CD4-positive, alpha-beta T cell treated with Interferon gamma for 1 hour (primary cell): ENCODE measurements around the gene CNGA4.

Source experiments
- DNase-seq: peaks from one replicate; pipeline ENCODE4 v3.0.0-alpha.2; 2020

Gene CNGA4, protein sequence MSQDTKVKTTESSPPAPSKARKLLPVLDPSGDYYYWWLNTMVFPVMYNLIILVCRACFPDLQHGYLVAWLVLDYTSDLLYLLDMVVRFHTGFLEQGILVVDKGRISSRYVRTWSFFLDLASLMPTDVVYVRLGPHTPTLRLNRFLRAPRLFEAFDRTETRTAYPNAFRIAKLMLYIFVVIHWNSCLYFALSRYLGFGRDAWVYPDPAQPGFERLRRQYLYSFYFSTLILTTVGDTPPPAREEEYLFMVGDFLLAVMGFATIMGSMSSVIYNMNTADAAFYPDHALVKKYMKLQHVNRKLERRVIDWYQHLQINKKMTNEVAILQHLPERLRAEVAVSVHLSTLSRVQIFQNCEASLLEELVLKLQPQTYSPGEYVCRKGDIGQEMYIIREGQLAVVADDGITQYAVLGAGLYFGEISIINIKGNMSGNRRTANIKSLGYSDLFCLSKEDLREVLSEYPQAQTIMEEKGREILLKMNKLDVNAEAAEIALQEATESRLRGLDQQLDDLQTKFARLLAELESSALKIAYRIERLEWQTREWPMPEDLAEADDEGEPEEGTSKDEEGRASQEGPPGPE

DNA sequence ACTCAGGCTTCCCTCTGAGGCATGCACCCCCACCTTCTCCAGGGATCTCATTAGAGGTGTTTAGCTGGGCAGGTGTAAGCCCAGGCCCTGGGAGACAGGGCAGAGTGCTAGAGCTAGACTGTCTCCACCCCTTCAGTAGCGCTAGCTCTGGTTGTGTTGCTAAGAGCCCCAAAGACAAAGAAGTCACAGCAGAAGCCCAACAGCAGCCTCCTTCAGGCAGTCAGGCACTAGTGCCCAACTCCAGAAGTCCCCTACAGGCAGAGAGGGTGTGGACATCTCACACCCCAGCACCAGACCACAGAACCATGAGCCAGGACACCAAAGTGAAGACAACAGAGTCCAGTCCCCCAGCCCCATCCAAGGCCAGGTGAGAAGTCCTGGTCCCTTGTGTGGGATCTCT lies at the start of gene CNGA4:
Gene CNGA4 (plus strand): TSS at position 188 of the 400 bp plus-strand sequence. CDS start 118 bp downstream, at position 306.
- DNase-seq, result no peak

GRCh38 chr11:6191742-6192141 lies 47.1 kb upstream of the CNGA4 start:
- DNase-seq, result peak; percentile 13

GRCh38 chr11:6194065-6194581 lies 44.8 kb upstream of the CNGA4 start:
- no peak for DNase-seq

- no peak for DNase-seq
Measured at GRCh38 chr11:6196396-6196795, 42.5 kb upstream of the CNGA4 start.

DNA sequence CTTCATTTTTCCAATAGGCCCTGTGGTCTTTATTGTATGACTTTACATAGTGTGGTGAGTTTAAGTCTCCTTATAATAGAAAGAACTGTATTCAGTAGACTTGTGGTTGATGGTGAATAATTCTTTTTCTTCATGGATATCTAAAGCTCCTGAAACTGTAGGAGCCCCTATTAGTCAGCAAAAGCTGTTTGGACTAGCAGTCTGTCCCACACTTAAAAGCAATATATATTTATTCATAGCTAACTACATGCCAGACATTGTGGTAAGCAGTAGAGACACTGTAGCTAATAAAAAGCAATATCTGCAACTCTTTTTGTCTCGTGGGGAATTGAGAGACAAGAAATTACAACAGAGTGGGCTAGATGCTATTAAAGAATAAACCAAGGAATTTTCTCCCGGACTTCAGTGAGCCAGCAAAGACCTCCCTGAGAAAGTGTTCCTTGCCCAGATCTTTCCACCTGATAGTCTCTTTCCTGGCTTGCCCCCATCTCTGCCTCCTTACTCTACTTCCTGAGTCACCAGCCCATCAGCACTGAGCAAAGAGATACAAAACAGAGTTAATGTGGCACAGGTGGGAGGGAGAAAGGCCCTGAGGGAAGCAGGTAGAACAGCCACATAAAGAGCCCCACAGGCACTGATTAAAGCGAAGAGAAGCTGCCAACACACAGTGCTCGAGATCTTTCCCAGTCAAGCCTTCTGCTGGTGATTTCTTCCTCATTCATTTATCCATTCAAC lies 41.3 kb upstream of the CNGA4 start:
- DNase-seq, result no peak

DNA sequence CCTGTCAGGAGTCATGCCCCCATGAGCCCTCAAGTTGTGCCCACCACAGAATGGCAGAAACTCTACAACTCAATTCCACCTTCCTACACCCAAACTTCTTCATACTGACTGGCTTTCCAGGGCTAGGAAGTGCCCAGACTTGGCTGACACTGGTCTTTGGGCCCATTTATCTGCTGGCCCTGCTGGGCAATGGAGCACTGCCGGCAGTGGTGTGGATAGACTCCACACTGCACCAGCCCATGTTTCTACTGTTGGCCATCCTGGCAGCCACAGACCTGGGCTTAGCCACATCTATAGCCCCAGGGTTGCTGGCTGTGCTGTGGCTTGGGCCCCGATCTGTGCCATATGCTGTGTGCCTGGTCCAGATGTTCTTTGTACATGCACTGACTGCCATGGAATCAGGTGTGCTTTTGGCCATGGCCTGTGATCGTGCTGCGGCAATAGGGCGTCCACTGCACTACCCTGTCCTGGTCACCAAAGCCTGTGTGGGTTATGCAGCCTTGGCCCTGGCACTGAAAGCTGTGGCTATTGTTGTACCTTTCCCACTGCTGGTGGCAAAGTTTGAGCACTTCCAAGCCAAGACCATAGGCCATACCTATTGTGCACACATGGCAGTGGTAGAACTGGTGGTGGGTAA lies 39.6 kb upstream of the CNGA4 start, which contains the start of gene OR52W1:
Gene OR52W1 (plus strand): TSS at position 51 of the 637 bp plus-strand sequence. CDS start 0 bp downstream, at position 51.
- no peak for DNase-seq

DNA sequence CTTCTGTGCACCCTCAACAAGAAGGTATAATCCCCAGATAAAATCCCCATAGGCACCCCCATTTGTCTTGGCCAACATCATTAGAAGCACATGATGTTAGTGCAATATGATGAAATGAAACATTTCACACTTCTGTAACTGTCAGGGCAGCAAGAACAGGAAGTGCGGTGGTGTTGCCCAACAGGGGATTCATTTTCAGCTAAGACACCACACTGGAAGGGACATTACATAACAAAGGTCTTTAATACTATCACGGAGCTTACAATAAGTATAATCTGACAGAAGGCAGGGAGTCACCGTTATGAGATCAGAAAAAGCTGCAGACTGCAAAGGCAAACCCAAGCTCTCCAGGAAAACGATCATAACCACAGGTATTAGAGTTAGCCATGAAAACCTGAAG lies 37.9 kb upstream of the CNGA4 start:
- peak; percentile 76 for DNase-seq

DNA sequence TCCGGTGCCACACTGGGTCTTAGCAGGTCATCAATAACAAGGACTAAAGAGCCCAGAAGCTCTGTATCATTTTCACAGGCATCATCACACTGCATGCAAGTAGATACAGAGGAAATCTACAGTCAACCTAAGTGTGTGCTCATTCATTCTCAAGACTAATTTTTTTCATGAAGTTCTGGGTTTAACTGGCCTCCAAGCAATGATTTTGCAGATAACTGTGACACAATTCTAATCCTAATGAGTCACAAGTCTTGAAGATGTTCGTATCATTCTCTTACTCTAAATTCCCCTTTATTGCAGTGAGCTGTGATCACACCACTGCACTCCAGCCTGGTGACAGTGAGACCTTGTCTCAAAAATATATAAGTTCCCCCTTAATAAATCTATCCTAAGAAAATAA lies 37.4 kb upstream of the CNGA4 start:
- DNase-seq, result peak; percentile 22

- DNase-seq, result no peak
Measured at GRCh38 chr11:6202041-6202440, 36.8 kb upstream of the CNGA4 start.

DNA sequence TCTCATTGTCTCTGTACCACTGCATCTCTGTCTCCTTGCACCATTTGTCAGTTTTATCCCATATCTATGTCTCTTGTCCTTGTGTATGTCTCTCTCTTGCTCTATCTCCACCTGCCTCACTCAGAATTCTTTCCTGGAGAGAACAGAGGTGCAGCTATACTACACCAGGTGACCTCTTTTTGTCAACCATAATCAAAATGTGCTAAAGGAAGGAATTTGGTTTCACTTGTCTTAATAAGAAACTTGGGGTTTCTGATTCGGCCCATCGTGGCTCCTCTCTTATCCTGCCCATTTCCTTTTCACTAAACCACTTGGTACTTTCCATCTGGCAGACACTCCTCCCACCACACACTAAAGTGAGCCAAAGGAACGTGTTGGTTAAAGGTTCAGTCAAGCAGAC lies 35.6 kb upstream of the CNGA4 start:
- no peak for DNase-seq

GRCh38 chr11:6204706-6205105 lies 34.2 kb upstream of the CNGA4 start:
- DNase-seq, result no peak

DNA sequence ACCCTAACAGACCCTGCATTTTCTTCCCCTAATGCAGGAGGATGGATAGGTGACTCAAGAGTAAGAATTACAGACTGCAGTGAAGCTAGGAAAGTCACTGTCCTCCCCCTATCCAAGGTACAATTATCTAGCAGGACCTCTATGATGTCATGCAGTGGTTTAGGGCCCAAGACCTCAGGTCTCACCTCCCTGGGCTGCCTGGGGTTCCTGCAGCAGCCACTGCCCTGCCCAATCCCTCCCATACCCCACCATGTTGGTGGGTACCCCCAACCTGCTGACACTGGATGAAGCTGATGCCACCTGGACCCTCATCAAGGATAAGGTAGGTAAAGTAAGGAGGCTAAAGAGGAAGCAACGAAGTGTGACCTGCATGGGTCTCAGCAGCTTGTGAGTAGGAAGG lies 33.5 kb upstream of the CNGA4 start, which contains the start of gene C11orf42:
Gene C11orf42 (plus strand): TSS at position 192 of the 400 bp plus-strand sequence. CDS start 59 bp downstream, at position 251.
- no peak for DNase-seq

DNA sequence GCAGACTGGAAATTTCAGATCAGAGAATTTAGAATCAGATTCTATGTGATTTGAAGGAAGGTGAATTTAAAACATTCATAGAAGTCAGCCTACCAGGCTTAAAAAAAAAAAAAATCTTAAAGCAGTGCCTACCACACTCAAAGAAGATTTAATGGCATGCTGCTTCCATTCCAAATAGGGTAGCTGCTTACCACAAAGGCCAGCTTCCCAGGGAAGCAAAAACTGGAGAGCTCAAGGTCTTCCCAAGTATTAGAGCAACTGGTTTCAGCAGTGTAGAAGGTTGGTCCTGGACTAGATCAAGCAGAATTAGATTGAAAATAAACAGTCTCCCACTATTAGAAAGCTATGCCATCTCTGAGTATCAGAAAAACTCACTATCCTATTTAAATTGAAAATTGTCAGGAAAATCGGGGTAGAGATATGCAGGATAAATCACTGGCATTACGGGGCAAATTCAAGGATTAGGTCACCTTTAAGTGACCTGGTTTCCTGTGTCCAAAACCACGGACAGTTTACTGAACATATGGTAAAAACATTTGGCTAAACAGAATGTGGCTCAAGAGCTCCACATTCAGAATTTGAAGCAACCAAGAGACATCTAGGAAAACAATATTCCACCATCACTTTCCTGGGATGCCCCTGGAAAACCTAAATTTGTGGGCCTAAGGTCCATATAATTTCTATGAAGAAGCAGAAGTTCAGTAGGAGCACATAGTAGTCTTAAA lies 32.3 kb upstream of the CNGA4 start:
- DNase-seq, result no peak

- no peak for DNase-seq
Measured at GRCh38 chr11:6209801-6210200, 29.1 kb upstream of the CNGA4 start.

DNA sequence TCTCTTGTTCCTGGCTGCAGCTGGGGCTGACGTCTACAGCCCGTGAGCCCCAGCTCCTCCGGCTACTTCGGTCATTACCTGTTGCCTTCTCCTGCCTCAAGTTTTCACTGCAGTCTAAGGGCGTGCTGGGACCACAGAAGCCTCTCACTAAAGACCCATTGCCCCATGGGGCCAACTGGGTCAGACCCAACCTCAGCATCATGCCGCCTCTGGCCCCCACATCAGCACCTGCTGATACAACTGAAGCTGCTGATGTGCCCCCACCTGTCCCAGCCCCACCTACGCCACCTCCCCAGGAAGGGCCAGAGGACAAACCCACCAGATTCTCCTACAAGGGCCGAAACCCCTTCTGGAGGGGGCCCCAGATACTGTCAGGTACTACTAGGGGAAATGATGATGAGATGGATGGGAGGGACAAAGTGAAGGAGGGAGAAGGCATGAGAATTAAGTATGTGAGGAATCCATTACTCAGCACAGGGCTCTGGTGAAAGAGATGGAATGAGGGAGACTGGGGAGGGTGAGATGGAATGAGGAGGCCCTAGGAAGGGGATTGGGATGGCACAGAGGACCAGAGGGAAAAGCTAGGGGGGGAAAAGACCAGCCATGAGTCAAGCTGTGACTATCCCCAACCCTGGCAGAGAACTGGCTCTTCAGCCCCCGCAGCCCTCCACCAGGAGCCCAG lies 28.5 kb upstream of the CNGA4 start:
- no peak for DNase-seq

DNA sequence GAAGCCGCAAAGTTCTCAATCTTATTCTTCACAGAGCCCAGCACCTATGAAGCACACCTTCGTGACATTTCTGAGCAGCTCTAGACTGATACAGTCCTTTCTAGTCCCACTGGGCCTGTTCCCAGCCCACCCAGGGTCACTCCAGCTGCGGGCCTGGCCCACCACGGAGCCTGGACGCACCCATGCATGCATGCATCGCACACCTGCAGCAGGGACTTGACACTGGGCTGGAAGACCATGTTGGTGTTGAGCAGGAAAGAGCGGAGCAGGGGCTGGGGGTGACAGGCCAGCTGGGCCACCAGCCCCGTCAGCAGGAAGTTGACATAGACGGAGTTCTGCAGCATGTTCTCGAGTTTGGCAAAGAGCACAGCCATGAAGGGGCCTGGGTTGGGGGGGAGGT lies 24.4 kb upstream of the CNGA4 start:
- no peak for DNase-seq

GRCh38 chr11:6216501-6216900 lies 22.4 kb upstream of the CNGA4 start:
- DNase-seq, result no peak

- no peak for DNase-seq
Measured at GRCh38 chr11:6217722-6218121, 21.2 kb upstream of the CNGA4 start.

DNA sequence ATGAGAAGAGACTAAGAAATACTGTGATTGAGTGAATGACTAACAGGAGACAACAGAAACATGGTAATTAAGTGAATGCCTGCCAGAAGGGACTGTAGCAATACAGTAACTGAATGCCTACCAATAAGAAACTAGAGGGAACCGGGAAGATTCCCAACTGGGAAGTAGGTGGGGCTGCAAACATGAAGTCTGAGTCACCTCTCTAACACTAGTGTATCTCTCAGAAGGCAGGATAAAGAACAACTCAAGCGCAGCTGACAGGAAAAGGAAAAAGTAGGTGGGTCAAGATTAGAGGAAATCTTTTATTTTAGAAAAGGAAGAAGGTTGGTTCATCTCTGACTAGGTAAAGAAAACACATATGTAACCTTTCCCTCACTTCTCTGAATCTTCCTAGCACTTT lies 19.5 kb upstream of the CNGA4 start:
- DNase-seq, result no peak

GRCh38 chr11:6223854-6224253 lies 15.0 kb upstream of the CNGA4 start:
- no peak for DNase-seq

DNA sequence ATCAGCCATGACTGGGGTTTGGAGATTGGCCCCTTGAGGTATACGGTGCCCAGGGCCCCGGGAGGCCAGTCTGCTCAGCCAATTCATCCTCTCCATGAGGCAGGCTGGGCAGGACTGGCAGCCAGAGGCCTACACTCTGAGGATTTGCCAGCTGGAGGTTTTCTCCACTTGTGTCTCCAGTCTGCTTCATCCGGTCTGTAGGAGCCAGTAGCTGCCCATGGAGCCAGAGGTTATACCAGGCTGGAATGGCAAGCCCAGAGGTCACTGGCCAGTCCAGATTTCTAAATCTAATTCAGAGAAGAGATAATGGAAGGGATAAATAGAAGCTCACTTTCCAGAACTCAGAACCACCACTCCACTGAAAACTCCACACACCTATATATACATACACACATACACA lies 14.5 kb upstream of the CNGA4 start:
- DNase-seq, result no peak

DNA sequence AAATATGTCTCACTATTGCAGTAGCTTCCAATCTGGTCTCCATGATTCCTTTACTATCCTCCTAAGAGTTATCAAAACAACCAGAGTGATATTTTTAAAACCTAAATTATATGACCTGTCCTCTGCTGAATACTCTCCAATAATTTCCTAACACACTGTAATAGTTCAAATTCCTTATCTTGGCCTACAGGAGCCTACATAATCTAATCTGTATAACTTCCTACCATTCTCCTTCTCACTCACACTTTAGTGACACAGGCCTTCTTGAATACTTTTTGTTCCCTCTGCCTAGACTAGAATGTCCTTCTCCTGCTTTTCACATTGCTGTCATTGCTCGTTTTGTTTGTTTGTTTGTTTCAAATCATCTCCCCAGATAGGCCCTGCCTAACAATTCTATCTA lies 13.9 kb upstream of the CNGA4 start:
- no peak for DNase-seq
